Activated T-helper 9 cell treated with anti-CD3 and anti-CD28 coated beads, Interleukin-2, amount 50 U/mL, for 16 hours (primary cell): ENCODE data around the gene HEATR1.
"Not testable (repeated sequence)": the region's sequence is repeated elsewhere in the genome, so short reads cannot be mapped to it uniquely, and the experiment has no call there.

Experiments
- DNase-seq: peaks from one replicate; pipeline ENCODE4 v3.0.0-alpha.2; 2020; ENCODE audit warnings: low read depth

HEATR1 gene

DNA sequence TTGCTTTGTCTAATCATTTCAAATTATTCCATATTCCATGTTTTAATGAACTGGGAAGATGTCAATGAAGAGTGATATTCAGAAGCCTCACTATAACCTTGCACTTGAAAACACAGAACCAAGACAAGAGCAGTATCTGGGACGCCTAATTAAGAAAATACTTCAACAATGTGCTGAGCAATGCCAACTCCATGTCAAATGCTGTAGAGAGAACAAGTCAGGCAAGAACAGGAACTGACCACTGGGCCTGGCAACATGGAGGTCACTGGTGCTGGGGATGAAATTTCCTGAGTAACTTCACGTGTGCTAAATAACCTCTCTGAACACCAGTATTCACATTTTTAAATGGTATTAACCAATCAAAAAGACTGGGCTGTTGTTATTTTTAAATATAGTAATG, 22.8 kb downstream of the HEATR1 start:
- no peak for DNase-seq

DNA sequence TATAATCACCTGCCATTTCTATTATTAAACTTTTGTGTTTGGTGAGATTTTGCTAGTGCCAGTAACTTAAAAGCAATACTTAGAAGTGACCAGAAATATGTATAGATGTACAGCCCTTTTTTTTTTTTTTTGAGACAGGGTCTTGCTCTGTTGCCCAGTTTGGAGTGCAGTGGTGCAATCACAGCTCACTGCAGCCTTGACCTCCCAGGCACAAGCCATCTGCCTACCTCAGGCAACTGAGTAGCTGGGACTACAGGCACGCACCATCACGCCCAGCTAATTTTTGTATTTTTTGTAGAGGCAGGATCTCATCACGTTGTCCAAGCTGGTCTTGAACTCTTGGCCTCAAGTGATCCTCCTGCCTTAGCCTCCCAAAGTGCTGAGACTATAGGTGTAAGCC, 23.9 kb downstream of the HEATR1 start:
- not testable (repeated sequence) for DNase-seq

DNA sequence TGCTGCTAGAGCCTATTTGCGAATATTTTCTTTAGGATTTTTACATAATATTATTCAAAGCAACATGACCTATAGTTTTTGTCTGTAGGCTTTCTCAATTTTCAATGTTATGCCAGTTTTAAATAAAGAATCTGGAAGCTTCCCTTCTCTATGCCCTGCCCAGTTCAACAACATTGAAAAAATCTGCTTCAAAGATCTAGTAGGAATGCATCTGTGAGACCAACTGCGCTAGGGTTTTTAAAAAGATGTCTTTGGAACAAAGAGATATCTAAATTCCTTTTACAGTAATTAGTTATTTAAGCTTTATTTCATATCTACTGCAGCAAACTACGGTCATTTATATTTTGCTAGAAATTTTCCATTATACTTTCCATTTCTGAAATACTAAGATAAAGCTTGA, 25.7 kb downstream of the HEATR1 start:
- no peak for DNase-seq

DNA sequence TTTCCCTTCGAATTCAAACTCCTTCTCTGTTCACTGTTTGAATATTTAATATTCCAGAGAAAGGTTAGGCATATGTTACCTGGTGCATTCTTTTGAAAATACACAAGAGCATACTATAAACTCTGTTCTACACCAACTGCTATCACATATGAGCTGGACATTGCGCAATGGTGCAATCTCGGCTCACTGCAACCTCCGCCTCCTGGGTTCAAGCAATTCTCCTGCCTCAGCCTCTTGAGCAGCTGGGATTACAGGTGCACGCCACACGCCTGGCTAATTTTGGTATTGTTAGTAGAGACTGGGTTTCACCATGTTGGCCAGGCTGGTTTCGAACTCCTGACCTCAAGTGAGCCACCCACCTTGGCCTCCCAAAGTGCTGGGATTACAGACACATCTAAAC, 27.3 kb downstream of the HEATR1 start:
- not testable (repeated sequence) for DNase-seq

DNA sequence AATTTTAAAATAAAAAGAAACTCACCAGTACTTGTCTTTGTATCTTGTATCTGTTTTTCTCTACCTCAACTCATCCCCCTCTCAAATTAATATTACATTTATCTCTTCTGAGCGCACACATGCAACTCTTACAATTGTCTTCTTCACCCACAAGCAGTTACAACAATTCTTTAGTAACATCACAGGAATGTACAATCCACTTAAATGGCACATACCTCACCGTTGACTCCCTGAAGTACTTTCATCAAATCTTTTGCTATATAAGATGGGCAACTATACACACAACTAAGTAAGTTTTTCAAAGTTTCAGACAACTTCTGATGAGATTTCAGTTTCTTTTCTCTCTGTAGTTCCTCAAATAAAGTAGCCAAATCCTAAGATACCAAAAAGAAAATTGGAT, 28.3 kb downstream of the HEATR1 start:
- no peak for DNase-seq

DNA sequence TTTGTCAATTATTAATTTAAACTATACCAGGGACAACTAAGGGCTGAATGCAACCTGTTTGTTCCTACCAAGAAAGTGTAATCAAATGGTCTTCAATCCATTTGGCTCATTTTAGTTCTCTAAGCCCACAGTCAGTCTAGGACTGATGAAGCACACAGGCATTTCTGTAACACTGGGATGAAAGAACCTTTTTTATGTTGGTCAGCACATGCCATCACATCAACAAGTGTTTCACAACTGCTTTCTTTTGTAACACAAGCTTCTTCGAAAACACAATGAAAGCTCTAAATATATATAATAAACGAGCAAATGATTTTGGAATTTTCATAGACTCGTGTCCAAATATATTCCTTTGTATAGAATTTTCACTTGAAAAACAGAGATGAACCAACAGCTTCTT, 28.8 kb downstream of the HEATR1 start:
- DNase-seq: no peak

DNA sequence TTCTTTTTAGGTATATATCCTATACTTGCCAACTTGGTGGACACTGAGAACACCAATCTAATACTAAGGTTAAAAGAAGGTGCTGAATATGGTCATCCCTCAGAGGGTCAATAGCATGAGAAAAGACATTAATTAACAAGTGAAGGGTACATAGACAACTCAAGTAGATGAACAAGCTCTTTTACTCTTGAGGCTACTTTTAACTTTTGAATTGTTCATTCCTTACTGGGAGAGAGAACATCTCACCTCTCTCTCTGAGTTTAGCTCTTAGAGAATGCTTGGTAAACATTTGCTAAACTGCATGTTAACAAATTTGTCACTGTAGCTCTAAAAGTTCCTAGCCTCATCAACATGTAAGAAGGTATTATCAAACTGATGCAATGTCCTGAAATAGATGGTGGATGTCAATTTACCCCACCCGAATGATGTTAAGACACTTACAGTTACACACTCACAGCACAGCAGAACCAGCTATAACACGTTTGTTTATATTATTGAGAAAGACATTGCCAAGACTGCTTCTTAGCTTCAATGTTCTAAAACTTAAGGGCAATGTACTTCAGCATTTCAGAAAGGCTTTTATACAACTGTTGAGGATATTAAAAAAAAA, 35.9 kb downstream of the HEATR1 start:
- no peak for DNase-seq

DNA sequence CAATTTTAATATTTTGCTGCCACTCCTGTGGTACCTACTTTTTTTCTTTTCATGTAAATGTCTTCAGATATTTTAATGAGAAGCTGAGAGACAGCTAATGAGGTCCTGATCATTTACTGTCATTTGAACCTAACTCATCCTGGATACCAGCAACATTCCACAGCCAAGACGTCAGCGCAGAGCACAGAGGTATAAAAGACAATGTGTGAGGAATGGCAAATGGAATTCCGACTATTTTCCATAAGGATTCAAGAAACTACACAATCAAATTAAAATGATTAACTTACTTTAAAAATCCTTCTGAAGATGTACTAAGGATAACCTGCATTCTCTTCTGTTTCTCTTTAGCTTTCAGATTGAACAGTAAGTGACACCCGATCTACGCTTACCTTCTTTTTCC, 38.8 kb downstream of the HEATR1 start:
- DNase-seq: no peak

DNA sequence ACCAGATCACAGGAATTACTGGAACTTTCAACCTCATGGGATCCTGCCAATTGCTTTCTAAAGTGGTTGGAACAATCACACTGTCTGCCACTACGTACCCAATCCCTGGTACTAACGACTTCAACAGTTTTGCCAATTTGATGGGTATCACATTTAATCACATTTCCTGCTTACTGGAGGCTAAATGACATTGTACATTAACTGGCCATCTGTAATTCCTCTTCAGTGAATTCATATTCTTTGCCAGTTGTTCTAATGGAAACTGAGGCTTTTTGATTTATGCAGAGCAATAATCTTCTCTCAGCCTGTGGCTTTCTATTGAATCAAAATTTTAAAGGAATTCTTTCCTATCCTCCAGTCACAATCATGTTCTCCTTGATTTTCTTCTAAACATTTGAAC, 42.3 kb downstream of the HEATR1 start:
- no peak for DNase-seq

DNA sequence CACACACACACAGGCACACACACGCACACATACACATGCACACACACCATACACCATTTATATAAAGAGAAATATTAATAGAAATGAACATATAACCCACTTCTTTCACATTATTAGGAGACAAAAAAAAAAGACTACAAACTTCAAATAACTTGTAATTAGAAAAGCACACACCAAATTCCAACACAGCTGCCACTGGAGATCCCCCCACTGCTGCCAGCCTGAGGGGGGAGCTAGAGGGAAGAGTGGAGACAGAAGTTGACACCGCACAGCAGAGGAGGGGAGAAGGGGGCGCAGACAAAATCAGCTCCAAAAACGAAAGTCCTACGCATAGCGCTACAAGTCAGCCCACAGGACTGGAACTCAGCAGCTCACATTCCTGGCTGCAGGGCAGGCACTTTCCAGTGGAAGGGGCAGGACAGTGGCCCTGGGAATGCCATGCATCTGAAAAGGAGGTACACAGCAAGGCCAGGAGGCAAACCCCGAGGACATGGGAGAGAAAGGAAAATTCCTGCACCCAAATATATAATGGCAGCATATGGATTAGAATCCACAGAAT, 44.0 kb downstream of the HEATR1 start:
- no peak for DNase-seq

DNA sequence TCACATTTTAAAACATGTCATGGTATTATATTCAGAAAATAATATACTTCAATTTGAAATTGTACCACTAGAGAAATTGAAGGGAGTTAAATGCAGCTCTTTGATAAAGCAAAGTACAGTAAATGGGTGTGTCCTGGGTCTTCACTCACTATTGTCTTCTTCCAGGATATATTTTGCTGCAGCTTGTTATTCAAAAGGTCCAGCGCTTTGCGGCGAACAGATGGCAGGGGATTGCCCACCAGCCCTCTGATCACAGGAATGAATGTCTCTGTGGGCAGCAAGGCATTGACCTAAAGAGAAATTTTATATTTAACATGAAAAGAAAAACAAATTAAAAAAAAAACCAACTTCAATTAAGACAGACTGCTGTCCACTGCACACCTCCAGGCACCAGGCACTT, 45.5 kb downstream of the HEATR1 start:
- DNase-seq: no peak

DNA sequence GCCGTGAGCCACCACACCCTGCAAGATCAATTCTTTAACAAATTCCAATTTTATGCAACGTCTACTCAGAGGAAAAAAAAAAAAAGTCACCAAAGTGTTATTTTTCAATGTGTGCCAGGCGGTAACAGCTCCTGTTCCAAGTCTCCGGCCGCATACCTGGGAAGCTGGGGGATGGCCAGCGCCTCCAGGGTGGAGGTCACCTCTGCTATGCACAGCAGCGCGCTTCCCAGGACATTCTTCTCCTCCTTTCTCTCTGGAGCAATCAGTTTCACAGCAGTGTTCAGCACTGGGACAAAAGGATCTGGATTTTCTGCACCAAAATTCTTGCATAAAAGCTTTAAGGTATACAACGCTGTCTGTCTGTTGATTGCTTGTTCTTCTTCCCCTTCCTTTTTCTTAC, 46.2 kb downstream of the HEATR1 start:
- DNase-seq: no peak

DNA sequence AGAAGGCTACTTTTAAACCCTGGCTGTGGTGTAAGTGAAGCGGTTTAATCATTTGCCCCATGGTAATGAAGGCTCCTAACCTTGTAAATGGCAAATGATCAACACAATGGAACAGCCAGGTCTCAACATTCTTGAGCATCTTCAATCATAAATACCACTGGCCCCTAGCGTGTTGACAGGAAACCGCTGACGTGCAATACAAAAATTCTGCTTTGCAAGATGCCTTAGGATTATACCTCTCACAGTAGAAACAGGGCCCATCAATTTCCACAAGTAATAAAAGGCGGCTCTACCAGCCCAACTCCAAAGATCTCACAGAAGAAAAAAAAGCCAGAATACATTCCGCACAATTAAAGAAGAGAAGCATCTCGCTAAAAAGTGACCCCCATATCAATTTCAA, 47.7 kb downstream of the HEATR1 start:
- no peak for DNase-seq

DNA sequence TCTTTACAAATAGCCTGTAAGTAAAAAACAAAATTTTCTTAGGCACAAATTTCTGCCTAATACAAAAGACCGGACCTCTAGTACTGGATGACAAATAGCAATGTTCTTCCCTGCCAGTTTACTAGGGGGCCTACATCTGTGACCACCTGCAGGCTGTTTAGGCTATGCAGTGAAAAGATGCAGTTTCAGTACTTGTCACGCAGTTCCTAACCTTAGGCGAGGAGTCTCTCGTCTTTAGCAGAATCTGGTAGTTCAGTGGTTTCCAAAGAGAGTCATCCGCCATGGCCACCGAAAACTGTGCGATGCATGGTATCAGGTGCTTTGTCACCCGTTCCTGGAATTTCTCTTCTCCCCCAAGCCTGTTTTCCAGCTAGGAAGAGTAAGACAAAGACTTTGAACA, 50.9 kb downstream of the HEATR1 start:
- no peak for DNase-seq

DNA sequence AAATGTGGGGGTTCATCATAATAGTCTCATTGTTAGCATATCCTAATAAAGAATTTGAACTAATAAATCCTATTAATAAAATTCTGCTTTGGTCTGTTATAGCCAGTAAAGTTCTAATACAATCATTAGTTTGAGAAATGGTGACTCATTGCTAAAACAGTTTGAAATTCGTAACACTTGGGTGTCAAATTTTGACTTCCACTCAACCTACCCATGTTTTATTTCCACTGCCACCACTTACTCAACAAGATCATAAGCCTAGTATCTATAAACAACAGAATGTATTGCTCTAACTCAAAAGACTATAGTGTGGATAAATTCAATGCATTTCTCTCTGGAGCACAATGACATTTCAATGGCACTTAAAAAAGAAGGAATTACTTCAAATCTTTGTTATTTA, 51.4 kb downstream of the HEATR1 start:
- DNase-seq: no peak

DNA sequence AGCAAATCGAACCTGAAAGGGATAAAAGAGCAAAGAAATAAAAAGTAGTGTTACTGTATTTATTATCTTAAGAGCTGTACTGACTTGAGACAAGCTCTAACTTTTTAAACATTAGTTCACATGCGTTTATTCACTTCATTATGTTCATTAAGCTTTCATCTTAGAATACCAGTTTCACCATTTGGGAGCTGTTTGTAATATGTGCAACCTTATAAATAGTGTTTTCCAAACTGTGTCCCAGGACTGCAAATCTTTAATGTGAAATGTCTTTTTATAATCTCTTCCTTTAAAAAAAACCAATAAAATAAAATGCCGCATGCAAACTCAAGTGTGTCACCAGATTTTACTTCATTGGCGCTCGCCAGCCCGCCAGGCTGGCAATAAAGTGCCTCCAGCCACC, 52.2 kb downstream of the HEATR1 start:
- no peak for DNase-seq

DNA sequence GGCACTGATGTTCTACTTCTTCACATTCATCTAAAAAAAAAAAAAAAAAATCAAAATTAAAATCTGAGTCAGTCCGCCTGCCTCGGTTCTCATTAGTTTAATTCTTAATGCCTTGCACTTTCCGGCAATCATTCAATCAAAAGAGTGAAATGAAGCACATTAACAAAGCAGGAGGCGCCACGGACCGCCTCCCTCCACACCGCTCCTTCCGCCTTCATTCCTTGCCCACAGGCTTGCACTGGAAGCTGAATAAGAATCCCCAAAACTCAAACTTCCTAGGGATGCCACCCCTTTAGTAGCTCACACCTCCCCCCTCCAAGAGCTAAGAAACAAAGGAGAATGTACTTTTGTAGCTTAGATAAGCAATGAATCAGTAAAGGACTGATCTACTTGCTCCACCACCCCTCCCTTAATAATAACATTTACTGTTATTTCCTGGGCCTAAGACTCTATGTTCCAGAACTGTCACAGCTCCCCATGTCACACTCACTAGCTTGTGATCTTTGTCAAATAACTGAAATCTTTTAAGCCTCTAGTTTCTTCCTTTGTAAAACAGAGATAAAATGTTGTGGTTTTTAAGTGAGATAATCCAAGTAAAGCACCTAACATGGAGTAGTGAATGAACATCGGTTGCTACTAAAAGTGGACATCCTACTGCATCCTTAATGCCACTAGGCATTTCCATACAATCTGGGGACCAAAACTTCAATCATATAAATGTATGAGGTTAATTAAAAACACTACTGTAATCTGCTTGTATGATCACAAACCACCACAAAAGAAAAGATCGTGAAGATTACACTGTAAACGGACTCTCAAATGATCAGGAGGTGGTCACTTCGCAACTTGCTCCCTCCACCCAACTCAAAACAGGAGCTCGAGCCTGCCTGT, 53.1 kb downstream of the HEATR1 start:
- no peak for DNase-seq

DNA sequence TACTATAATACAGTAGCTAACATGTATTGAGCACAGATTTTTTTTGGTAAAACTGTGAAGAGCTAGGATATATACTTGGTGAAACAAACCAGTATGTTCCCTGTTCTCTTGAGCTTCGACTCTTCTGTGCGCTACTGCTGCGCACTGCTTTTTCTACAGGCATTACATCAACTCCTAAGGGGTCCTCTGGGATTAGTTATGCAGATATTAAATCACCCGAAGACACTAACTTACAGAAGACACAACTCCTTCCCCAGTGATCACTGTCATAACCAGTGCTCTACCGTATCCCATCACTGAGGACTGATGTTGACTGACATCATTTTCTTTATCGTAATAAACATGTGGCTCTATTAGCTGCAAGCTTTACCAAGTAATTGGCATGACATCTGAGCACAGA, 55.9 kb downstream of the HEATR1 start:
- no peak for DNase-seq

DNA sequence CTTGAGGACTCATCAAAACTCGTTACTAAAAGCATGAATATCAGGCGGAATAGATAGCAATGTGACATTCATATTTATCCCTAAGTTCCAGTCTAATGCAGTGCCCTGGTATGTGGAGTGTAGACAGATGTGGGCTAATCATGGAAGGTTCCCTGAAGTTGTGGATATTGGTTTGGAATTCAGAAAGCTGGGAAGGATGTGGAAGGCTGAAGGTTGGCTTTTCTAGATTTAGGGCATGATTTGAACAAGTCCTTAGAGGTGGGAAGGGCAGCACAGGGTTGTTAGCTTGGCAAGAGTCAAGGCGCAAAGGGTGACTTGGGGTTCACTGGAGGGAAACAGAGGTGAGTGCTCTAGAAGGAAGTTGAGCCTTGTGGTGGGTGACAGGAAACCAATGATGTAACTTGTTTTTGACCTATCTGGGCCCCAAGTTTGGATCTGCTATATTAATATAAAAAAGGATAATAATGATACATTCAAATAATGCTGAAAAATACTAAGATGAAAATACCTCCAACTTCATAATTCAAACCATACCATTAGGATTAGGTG, 58.6 kb downstream of the HEATR1 start:
- DNase-seq: no peak

DNA sequence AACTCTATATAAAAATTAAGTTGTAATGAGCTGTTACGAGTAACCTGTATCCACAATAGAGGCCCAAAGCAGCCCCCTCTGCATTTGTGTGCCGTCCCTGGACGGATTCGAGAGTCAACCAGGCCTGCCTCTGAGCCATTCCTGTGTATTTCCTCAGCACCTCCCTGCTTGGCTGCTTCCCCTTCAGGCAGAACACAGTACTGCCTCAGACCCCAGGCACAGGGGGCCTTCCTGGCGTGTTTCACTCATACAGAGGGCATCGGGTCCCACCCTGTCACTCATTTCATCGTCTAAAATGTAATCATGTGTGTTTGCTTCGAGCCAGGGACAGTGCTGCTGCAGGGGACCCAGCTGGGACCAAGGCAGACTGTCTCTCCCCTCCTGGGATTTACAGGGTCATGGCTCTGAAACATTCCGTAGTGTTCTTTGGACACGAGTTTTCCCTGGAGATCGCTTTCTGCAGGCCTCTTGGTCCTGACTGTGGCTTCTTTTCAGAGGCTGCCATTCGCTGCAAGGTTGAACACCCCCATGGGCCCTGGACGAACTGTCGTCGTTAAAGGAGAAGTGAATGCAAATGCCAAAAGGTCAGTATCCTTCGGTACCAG, 61.1 kb downstream of the HEATR1 start:
- no peak for DNase-seq

DNA sequence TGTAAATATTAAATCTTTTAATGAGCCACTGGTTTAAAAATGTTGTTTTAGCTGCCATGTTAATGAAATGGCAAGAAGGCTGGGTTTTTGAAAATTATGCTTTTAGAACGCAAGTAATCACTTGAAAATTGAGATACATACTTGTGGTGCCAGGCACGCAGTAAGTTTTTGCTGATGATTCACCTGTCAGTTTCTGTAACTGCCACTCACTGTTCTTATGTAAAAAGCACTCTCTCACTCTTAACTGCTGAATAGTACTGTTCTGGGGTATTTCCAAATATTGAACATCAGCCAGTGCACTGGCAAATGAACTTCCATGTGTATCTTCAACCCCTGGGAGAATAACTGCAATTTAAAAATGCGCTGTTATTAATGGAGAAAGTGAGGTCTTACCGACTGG, 62.6 kb downstream of the HEATR1 start:
- no peak for DNase-seq

DNA sequence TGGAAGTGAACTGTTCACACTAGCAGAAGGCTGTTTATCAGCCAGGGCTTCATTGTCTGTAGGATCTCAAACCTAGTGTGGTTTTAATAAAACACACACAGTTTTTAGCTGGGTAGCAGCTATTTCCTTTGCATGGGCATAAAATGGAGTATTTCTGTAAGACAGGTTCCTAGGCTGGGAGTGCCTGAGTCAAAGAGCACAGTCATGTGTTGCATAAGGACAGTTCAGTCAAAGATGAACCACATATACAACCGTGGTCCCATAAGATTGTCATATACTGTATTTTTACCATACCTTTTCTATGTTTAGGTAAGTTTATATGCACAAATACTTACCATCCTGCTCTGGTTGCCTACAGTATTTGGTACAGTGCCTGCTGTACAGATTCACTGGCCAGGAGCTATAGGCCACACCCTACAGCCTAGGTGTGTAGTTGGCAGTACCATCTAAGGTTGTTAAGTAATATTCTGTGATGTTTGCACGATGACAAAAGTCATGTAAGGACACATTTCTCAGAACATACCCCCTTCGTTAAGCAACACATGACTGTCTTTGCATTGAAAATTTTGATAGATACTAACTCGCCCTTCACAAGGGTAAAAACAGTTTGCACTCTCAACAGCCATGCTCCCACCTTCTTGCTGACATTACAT, 63.4 kb downstream of the HEATR1 start:
- no peak for DNase-seq
